NCI-H1048 (cell line): ENCODE results near the gene NEK6.

Source experiments
- DNase-seq: peaks from one replicate; lab custom pipeline; 2025; lab: John Stamatoyannopoulos, UW

The NEK6 gene

GRCh38 chr9:124321935-124322334 lies 64.2 kb downstream of the NEK6 start:
- no peak for DNase-seq

DNA sequence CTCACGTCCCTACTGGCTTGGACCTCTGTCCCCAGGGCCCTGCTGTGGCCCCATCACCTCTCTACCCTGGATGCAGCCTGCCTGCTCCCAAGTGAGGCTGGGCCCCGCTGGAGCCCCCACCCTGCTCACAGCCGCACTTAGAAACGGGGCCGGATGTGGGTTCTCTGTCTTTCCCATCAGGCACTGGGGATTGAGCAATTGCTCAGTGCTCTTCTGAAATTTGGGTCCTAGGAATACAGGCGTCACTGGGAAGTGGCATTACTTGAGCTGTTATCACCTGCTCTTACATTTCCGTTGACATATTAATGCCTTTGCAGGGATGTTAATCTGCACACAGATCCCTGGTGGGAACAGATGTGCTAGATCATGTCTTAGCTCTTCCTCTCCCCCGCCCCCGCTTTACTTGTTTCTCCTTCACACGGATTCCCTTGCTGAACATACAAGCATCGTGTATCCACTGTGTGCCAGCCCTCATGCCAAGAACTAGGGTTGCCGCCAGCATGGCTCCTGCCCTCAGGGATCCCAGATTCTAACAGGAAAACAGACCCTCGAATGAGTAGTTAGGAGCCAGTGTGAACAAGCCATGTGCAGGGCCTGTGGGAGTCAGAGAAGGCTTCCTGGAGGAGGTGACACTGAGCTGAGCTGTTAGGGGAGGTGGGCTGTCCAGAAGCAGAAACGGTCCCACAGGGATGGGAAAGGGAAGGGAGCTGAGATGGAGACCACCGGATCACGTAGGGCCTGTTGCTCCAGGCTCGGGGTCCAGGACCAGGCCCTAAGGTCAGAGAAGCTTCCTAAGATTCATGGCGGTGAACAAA lies 65.1 kb downstream of the NEK6 start:
- no peak for DNase-seq

DNA sequence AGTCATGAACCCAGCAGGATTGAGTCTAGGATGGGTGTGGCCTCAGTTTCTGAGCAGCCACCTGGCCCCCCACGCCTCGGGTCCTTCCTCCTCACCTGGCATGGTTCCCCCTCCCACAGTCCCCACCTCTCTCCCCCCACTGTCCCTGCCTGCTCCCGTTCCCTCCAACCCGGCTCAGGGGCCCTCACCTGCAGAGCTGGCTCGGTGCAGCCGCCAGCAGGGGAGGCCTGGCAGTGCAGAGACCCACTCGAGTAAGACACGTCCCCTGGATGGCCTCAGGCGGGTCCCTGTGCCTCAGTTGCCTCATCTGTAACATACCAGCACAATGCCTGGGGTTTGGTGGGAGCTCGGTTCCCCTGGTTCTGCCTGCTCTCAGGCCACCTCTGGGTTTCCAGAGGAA lies 66.2 kb downstream of the NEK6 start:
- no peak for DNase-seq

DNA sequence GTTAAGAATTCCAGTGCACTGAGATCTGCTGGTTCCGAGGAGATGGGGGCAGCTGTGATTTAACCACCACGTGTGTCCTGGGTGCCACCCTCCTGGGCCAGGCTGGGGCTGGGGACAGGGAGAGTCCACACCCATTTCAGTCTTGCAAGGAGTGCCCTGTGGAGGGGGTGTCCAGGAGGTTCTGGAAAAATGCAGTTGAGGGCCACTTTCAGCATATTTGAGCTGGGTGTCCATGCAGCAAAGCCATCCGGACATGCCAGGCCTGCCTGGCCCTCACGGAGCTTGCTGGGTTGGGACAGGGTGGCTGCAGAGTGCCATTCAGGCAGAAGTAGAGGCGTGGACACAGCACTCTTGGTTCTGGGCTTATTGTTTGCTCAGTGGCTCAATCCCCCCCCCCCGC lies 68.1 kb downstream of the NEK6 start:
- no peak for DNase-seq

DNA sequence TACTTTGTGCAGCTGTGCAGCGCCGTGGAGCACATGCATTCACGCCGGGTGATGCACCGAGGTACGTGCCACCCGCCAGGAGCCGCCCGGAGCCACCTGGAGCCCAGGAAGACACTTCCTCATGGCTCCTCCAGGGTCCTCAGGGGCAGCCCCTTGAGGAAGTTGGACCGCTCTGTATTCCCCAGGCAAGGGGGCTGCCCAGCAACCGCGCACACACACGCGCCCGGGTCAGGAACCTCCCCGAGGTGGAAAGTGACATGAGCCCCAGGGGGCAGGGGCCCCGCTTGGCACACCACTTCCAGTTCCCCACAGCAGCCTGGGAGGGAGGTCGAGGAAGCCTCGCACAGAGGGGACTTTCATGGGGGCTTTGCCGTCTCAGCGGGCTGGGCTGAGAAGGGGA lies 68.6 kb downstream of the NEK6 start:
- DNase-seq, result no peak

- no peak for DNase-seq
Observed at GRCh38 chr9:124327491-124327890, 69.7 kb downstream of the NEK6 start.

- no peak for DNase-seq
Observed at GRCh38 chr9:124328285-124328684, 70.5 kb downstream of the NEK6 start.

GRCh38 chr9:124329206-124329792 lies 71.5 kb downstream of the NEK6 start:
- DNase-seq, result no peak

- DNase-seq, result no peak
Observed at GRCh38 chr9:124330011-124330697, 72.4 kb downstream of the NEK6 start.

DNA sequence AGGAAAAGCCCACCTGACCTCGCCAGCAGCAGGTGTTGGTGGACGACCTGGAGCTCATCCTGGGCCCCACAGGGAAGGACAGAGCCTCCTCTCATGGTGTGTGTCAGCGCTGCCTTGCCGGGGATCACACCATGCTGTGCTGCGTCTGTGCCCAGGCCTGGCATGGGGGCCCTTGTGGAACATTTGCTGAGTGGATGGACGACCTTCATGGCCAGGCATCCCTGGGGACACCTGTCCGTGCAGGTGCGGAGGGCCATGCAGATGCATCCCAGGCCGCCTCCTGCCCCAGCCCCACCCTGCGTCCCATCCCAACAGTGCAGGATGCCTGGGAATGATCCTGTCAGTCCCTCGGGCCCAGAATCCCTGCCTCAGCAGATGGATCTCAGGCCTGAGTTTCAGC lies 73.8 kb downstream of the NEK6 start:
- DNase-seq, result no peak

DNA sequence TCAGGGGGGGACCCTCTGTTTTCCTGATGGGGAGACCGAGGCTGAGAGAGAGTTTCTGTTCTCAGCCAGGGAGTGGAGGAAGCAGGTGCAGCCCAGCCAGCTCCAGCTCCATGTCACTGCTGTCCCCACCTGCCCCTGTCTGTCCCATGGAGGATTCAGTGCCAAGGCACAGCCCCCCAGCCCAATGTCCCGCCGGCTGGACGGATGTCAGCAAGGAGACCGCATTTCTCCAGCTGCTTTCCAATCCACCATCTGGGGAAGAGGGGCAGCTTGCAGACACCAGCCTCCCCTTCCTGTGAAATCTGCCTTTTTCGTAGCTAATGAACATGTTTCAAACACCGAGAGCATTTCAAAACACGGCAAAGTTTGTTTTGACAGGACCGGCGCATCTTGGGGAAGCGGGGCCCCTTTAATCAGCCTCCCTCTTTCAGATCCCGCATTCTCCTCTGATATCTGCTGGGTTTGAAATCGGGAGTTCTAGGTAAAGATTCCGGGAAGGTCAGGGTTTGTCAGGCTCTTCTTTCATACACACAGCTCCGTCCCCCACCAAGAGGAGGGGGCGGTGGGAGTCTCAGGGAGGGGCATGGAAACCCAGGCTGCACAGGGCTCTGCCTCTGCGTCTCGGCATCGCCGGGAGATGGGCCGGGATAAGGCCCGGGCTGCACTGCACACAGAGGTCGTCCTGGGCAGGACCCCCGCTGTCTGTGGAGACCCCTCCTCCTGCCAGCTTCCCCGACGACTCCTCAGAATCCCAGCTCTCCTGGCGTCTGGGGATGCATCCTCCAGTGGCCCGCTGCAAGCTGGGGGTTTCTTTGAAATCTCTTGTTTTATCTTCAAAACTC lies 74.8 kb downstream of the NEK6 start:
- DNase-seq, result no peak

GRCh38 chr9:124333203-124333579 lies 75.4 kb downstream of the NEK6 start:
- no peak for DNase-seq

GRCh38 chr9:124334568-124335319 lies 77.0 kb downstream of the NEK6 start:
- no peak for DNase-seq

DNA sequence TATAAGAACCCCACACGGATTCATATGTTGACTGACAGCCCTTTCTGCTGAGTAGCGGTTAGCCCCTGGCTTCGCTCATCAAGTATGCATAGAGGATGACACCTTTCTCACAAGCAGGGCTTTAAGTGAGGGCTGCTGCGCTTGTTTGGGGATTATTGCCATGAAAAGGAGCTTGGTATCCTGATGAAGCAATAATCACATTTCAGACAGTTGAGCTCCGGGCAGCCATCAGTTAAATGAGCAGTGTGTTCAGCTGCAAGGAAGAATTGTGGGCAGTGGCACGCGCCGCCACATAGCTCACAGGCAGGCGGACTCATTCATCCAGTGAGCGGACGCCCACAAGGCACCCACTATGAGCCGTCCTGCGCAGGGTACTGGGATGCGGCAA lies 77.6 kb downstream of the NEK6 start:
- DNase-seq, result no peak

DNA sequence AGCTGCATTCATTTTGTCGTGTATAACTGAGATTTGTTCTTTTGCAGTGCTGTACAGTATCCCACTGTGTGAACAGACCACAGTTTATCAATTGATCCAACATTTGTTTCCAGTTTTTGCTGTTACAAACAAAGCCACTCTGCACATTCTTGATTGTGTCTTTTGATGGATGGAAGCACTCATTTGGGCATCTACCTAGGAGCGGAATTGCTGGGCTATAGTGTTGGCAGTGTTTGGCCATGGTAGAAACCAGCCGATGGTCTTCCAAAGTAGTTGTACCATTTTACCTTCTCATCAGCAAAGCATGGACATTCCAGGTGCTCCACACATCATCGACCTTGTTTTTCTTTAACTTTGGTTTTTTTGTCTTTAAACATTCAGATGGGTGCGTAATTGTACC lies 79.8 kb downstream of the NEK6 start:
- DNase-seq, result no peak

DNA sequence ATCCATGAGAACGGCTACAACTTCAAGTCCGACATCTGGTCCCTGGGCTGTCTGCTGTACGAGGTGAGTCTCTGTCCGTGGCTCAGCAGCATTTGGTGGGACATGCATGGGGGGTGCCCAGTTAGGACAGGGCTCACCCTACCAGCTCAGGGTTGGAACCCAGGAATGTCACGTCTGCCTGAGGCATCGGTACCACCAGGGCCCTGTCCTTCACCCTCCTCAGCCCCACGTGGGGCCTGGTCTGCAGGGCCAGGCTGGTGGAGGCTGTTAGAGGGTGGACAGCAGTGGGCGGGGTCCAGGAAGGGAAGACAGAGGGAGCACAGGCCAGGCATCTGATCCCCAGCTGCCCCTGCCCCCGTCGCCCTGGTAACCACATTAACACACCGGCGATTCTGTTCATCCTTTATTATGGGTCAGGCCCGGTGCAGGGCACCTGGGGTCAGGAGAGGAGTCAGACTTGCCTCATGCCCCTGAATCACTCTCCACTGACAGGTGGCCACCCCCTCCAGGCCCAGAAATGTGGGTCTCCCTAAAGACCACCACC lies 81.9 kb downstream of the NEK6 start:
- no peak for DNase-seq

DNA sequence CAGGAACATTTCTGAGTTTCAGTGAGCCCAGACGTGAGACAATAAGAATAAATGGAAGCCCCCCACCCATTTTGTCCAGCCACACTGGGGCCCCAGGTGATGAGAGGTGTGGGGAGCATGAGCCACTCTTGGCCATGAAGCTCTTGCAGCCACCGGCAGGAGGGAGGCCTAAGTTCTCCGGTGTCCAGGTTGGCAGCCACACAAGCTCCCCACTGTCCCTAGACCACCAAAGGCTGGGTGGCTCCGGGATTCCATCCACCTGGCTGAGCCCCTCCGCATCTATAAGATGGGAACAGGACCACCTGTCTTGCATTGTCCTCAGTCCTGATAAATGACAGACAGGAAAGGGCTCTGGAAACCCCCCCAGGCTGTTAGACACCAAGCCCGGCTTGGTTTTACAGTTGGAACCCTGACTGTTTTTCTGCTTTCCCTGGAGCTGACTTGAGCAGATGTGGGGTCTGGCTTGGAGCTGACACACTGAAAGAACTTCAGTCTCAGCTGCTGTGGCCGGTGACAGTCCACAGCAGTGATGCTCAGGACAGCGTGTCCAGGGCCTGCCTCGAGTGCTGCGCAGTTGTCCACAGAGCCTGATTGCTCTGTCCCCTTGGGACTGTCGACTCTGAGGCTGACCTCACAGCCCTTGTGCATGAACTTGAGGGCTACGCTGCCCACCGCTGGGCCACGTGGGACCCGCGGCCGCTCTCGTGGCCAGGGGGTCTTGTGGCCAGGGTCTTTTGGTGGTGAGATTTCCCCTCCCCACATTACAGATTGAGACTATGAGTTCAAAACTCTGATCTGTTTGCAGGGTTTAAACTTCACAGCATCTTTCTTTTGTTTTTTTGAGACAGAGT lies 82.7 kb downstream of the NEK6 start:
- no peak for DNase-seq

- DNase-seq, result no peak
Observed at GRCh38 chr9:124341455-124342170, 83.9 kb downstream of the NEK6 start.

- no peak for DNase-seq
Observed at GRCh38 chr9:124342402-124342775, 84.6 kb downstream of the NEK6 start.
